PC-9 (cell line): ENCODE data around the gene PRKCA. TPM values are rescaled to one million over a fixed set of nuclear protein-coding genes. Genes with fewer than 3 reads are reported as not detected.
A peak's percentile ranks its signal among the peaks of the same experiment; 100 is the strongest.

Experiments used
- BruUV-seq: library from RNA; stranded (reverse); fragments of 400-500 nt; replicated peaks from 2 replicates; lab custom pipeline; 2021; lab: Mats Ljungman, UMichigan
- CTCF ChIA-PET: fragments of 300-600 bp; sonication (Branson Sonifier 250); formaldehyde crosslinking; loops from one replicate; lab custom pipeline; 2022; ENCODE audit warnings: antibody characterized with exemption; lab: Charles Lee
- POLR2A ChIA-PET: fragments of 300-600 bp; sonication (Branson Sonifier 250); formaldehyde crosslinking; loops from one replicate; lab custom pipeline; 2022; ENCODE audit warnings: antibody characterized with exemption; ENCODE audit not compliant: unreplicated experiment; lab: Charles Lee
- DNase-seq, 2 experiments: peaks; one replicate each; pipeline versions ENCODE4 v3.0.0 to v3.0.0-alpha.2; 2015 to 2022; ENCODE audit warnings: mixed read lengths in 1 of 2
- H2AFZ ChIP-seq: fragments of 200-600 bp; sonication (generic); 2 replicates; pipeline ENCODE4 v1.8.1; 2017; ENCODE audit warnings: antibody characterized with exemption
- H3F3A ChIP-seq: fragments of 200-600 bp; sonication (generic); 2 replicates; pipeline ENCODE4 v1.8.1; 2017; ENCODE audit warnings: antibody characterized with exemption, mild to moderate bottlenecking, low read depth; ENCODE audit not compliant: insufficient read depth
- H3K27ac ChIP-seq: fragments of 200-600 bp; sonication (generic); 2 replicates; pipeline ENCODE4 v1.6.1; 2016; ENCODE audit warnings: mixed run types
- H3K27me3 ChIP-seq: fragments of 200-600 bp; sonication (generic); 2 replicates; pipeline ENCODE4 v1.6.1; 2016; ENCODE audit warnings: low read depth, mixed run types; ENCODE audit not compliant: insufficient read depth
- H3K36me3 ChIP-seq: fragments of 200-600 bp; sonication (generic); 2 replicates; pipeline ENCODE4 v1.6.1; 2016; ENCODE audit warnings: low read depth, mixed run types
- H3K4me1 ChIP-seq: fragments of 200-600 bp; sonication (generic); replicated peaks from 2 replicates; pipeline ENCODE4 v1.6.1; 2016; ENCODE audit warnings: mixed run types; ENCODE audit not compliant: insufficient read depth
- H3K4me2 ChIP-seq: fragments of 200-600 bp; sonication (generic); 2 replicates; pipeline ENCODE4 v1.6.1; 2017; ENCODE audit warnings: mixed run types
- H3K4me3 ChIP-seq: fragments of 200-600 bp; sonication (generic); 2 replicates; pipeline ENCODE4 v1.6.1; 2016; ENCODE audit warnings: mixed run types
- H3K79me2 ChIP-seq: fragments of 200-600 bp; sonication (generic); 2 replicates; pipeline ENCODE4 v1.6.1; 2017; ENCODE audit warnings: low read depth, mixed run types
- H3K9me2 ChIP-seq: fragments of 200-600 bp; sonication (generic); 2 replicates; pipeline ENCODE4 v1.8.1; 2017; ENCODE audit warnings: mild to moderate bottlenecking; ENCODE audit not compliant: insufficient read depth
- H3K9me3 ChIP-seq: fragments of 200-600 bp; sonication (generic); 2 replicates; pipeline ENCODE4 v1.8.1; 2016; ENCODE audit warnings: low read depth; ENCODE audit not compliant: insufficient read depth
- H4K20me1 ChIP-seq: fragments of 200-600 bp; sonication (generic); 2 replicates; pipeline ENCODE4 v1.8.1; 2017; ENCODE audit not compliant: insufficient read depth
- EZH2 ChIP-seq: fragments of 200-600 bp; sonication (generic); IDR thresholded peaks from 2 replicates; pipeline ENCODE4 v1.8.0; 2017; ENCODE audit warnings: antibody characterized with exemption, low read depth
- intact Hi-C: fragments of 100-400 bp; cut with micrococcal nuclease; formaldehyde crosslinking; loops from one replicate; pipeline ENCODE4 v1.10.0; 2022; ENCODE audit not compliant: unreplicated experiment
- total RNA-seq: library from RNA; stranded (reverse); gene quantifications from 2 replicates; pipeline ENCODE4 v1.2.3, GENCODE V29; 2021
- TF ChIP-seq, protein P1 (sequence below): fragments of 200-600 bp; sonication (generic); conservative IDR thresholded peaks from 2 replicates; pipeline ENCODE4 v1.6.1; 2017; ENCODE audit warnings: mixed run types, antibody characterized with exemption, mild to moderate bottlenecking, moderate library complexity

PRKCA gene
- total RNA-seq, 1 experiment from 2014 or later = 23.1 TPM

DNA sequence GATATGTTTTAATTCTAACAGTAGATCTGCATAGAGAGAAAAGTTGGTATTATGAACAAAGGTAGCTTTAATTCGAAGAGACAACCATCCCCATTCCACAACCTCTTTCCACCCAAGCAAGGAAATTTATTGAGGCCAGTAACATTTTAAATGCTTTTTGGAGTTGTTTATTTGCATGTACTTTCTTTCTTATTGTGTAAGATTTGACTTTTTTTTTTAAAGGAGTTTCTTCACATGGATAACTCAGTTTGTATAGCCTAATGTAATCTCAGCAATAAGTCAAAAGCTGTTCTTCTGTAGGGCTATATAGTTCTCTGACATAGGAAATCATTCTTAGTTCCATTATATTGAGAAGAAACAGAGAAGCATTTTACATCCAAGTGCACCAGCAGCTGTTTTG lies 163.3 kb downstream of the PRKCA start:
- CTCF ChIA-PET = no interaction called here
- H4K20me1 ChIP-seq = no peaks in the 10 kb centered on the region
- peaks cover 69% of the 10 kb centered on the region for H3K79me2 ChIP-seq
- no peaks in the 10 kb centered on the region for H3K9me2 ChIP-seq
- POLR2A ChIA-PET = no interaction called here
- no peaks in the 10 kb centered on the region for H3K27me3 ChIP-seq
- no peaks in the 10 kb centered on the region for H3K36me3 ChIP-seq
- DNase-seq = no peak
- peak overlapping the region; percentile 77; the same call in 1 of the 2 replicates for H3K4me2 ChIP-seq
- no peak for TF ChIP-seq EZH2
- TF ChIP-seq, protein P1, sequence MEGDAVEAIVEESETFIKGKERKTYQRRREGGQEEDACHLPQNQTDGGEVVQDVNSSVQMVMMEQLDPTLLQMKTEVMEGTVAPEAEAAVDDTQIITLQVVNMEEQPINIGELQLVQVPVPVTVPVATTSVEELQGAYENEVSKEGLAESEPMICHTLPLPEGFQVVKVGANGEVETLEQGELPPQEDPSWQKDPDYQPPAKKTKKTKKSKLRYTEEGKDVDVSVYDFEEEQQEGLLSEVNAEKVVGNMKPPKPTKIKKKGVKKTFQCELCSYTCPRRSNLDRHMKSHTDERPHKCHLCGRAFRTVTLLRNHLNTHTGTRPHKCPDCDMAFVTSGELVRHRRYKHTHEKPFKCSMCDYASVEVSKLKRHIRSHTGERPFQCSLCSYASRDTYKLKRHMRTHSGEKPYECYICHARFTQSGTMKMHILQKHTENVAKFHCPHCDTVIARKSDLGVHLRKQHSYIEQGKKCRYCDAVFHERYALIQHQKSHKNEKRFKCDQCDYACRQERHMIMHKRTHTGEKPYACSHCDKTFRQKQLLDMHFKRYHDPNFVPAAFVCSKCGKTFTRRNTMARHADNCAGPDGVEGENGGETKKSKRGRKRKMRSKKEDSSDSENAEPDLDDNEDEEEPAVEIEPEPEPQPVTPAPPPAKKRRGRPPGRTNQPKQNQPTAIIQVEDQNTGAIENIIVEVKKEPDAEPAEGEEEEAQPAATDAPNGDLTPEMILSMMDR = no peak
- peaks cover 43% of the 10 kb centered on the region for H3F3A ChIP-seq
- peak overlapping the region; percentile 94 for H3K27ac ChIP-seq
- peaks cover 81% of the 10 kb centered on the region for H3K4me1 ChIP-seq
- no TSS peak for BruUV-seq
- H3K4me3 ChIP-seq = no peak overlapping the region
- H3K9me3 ChIP-seq = no peaks in the 10 kb centered on the region
- no peak overlapping the region for H2AFZ ChIP-seq
- intact Hi-C loops = loop anchor here (2.0 to 5.0 kb wide), 4 partner anchors 79 to 208 kb away; no protein-coding TSS in a partner anchor

DNA sequence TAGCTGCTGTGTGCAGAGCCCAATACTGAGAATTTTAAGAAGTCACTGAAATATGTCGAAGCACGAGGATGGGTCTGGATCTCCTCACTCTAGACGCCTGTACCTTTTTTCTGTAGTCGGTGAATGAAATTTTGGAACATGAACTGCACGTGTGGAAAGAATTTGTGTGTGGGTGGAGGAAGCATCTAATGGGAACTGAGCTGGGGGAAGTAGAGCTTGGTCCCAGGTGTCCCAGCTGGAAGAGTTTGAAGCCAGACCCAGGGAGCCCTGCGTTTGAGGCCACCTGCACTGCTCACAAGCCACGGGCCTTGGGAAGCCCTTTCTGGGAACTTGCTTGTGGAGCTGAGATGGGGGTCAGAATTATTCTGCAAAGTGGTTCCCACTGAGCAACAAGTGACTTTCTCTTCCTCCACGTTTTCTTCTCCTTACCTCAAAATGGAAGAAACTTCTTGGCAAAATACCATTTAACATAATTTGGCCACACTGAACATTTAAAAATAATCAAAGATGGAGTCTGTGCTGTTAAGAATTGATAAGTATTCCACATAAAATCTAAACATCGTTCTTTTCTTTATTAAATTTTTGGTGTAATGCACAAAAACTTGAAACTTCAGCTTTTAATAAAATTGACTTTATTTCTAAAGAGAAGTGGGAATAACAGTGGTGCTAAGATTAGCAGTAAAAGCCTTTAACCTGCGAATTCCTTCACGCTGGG lies 163.8 kb downstream of the PRKCA start:
- ChIA-PET CTCF (no interaction called here), POLR2A (no interaction called here)
- H4K20me1 ChIP-seq = no peaks in the 10 kb centered on the region
- peaks cover 76% of the 10 kb centered on the region for H3K4me1 ChIP-seq
- BruUV-seq = TSS peak; percentile 39
- H3K36me3 ChIP-seq = no peaks in the 10 kb centered on the region
- no peak for TF ChIP-seq EZH2
- TF ChIP-seq, protein P1 = no peak
- H3K27ac ChIP-seq = peak overlapping the region; percentile 94
- H3K4me2 ChIP-seq = peak overlapping the region; percentile 77
- H3K9me2 ChIP-seq = no peaks in the 10 kb centered on the region
- peaks cover 40% of the 10 kb centered on the region for H3F3A ChIP-seq
- H3K27me3 ChIP-seq = no peaks in the 10 kb centered on the region
- DNase-seq = no peak
- no peaks in the 10 kb centered on the region for H3K9me3 ChIP-seq
- peak overlapping the region; percentile 44; the same call in 1 of the 2 replicates for H3K4me3 ChIP-seq
- intact Hi-C loops = loop anchor here (2.0 to 5.0 kb wide), 4 partner anchors 79 to 209 kb away; no protein-coding TSS in a partner anchor
- no peak overlapping the region for H2AFZ ChIP-seq
- peaks cover 67% of the 10 kb centered on the region for H3K79me2 ChIP-seq

DNA sequence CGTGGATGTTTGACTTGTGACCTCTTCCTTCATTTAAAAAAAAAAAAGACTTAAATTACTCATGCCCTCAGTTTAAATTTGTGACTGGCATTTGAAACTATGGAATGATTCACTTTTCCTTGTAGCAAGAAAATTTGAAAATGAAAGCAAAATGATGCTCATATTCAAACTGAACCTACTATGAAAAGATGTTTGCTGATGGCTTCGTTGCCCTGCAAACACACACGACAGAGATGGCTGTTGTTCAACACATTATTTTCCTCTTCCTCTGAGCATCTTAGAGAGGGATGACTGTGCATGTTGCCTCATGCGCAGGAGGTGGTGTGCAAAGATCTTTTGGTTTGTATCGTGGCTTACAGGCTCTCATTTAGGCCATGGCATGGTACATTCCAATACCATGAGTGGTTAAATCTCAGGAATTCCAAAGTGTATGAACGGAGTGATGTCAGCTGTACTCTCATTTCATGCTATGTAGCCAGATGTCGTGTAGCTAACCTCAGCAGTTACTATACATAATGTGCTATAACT lies 164.5 kb downstream of the PRKCA start:
- peak; percentile 73 to 98 for DNase-seq
- Histone ChIP-seq H3K79me2 (peaks cover 60% of the 10 kb centered on the region), H3K36me3 (no peaks in the 10 kb centered on the region), H4K20me1 (no peaks in the 10 kb centered on the region), H3K4me1 (peaks cover 69% of the 10 kb centered on the region), H2AFZ (no peak overlapping the region), H3K9me2 (no peaks in the 10 kb centered on the region), H3K27ac (peak overlapping the region; percentile 94), H3F3A (peaks cover 40% of the 10 kb centered on the region), H3K27me3 (no peaks in the 10 kb centered on the region), H3K4me2 (peak overlapping the region; percentile 77), H3K4me3 (peak overlapping the region; percentile 44; the same call in 1 of the 2 replicates), H3K9me3 (no peaks in the 10 kb centered on the region)
- intact Hi-C loops = loop anchor here (1.0 to 5.0 kb wide), 6 partner anchors 80 to 210 kb away; no protein-coding TSS in a partner anchor
- ChIA-PET CTCF (no interaction called here), POLR2A (no interaction called here)
- no peak for TF ChIP-seq EZH2
- TF ChIP-seq, protein P1 = no peak
- no TSS peak for BruUV-seq
